Fibroblast of peridontal ligament (primary cell): ENCODE data around the gene CMTM8.
"Not testable (repeated sequence)": the region's sequence is repeated elsewhere in the genome, so short reads cannot be mapped to it uniquely, and the experiment has no call there.

ENCODE experiments used
- DNase-seq: peaks from one replicate; pipeline ENCODE4 v3.0.0-alpha.2; 2010; ENCODE audit errors: extremely low read depth

Gene CMTM8, protein sequence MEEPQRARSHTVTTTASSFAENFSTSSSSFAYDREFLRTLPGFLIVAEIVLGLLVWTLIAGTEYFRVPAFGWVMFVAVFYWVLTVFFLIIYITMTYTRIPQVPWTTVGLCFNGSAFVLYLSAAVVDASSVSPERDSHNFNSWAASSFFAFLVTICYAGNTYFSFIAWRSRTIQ

GRCh38 chr3:32238453-32239306 lies at the start of gene CMTM8:
CMTM8 (plus strand) TSS chr3:32238680; CDS start chr3:32238973, 293 bp downstream.
- DNase-seq: peak; percentile 25

DNA sequence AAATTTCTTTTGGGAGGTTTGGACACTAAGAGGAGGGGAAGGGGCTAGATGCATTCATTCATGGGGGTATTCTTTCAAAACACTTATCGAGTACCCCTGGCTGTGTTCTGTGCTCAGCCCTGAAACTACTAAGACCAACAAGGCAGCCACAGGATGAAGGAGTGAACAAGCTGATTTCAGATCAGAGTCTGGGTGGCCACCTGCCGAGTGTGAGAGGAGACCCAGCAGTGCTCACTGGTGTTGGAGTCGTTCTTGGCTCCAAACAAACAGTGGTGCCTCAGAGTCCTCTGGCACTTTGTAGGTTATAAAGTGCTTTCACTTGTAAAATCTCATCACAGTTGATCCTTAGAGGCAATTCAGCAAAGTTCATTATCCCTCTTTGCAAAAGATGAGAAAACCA lies 48.8 kb upstream of the CMTM8 start:
- no peak for DNase-seq

GRCh38 chr3:32190556-32190955 lies 47.9 kb upstream of the CMTM8 start:
- not testable (repeated sequence) for DNase-seq

DNA sequence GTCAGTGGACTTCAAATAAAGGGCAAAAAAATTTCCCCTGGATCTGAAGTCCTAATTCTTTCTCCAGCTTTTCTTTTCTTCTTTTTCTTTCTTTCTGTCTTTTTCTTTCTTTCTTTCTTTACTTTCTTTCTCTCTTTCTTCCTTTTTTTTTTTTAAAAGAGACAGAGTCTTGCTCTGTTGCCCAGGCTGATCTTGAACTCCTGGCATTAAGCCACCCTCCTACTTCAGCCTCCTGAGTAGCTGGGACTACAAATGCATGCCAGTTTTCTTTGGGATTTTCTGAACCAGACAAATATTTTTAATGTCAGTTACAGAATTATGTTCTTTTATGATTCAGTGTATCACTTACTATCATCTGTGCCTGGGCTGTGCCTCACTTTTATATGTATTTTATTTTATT lies 45.4 kb upstream of the CMTM8 start:
- DNase-seq: no peak

DNA sequence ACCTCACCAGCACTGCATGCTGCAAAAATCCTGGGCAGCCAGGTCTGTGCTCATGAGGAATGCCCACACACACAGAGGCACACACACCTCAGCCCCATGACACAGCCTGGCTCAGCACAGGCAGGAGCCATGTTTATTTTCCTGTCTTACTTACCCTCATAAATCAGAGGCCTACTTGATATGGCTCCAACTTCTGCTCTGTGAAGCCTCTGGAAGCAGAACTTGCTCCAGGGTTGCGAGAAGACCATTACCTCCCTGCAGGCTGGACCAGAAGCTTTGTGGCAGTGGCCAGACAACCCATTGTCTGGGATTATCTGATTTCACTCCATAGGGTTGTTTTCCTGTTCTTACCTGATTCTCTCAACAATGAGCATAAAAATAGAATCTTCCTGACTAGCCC lies 43.8 kb upstream of the CMTM8 start:
- no peak for DNase-seq

GRCh38 chr3:32195995-32196540 lies 42.4 kb upstream of the CMTM8 start:
- no peak for DNase-seq

GRCh38 chr3:32197991-32198390 lies 40.5 kb upstream of the CMTM8 start:
- DNase-seq: no peak

- no peak for DNase-seq
These were observed 39.8 kb upstream of the CMTM8 start for GRCh38 chr3:32198714-32199113.

- no peak for DNase-seq
These were observed 38.0 kb upstream of the CMTM8 start for GRCh38 chr3:32200490-32200889.

GRCh38 chr3:32200992-32201758 lies 37.3 kb upstream of the CMTM8 start:
- no peak for DNase-seq

DNA sequence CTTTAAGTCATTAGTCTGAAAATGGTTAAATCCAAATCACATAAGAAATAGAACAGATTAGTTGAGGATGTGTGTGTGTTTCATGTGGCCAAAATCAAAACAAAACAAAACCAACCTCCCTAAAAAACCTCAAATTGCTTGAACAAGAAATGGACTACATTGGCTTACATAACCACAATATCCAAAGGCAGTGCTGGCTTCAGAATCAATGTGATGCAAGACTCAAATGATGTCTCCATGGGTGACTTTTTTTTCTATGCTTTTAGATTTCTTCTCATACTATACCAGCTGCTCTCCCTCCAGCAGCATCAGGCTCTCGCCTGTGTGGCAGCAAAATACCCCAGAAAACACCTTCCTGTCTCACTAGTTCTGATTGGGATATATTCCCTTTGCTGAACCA lies 36.0 kb upstream of the CMTM8 start:
- DNase-seq: peak; percentile 60

GRCh38 chr3:32203854-32204253 lies 34.6 kb upstream of the CMTM8 start:
- peak; percentile 18 for DNase-seq

DNA sequence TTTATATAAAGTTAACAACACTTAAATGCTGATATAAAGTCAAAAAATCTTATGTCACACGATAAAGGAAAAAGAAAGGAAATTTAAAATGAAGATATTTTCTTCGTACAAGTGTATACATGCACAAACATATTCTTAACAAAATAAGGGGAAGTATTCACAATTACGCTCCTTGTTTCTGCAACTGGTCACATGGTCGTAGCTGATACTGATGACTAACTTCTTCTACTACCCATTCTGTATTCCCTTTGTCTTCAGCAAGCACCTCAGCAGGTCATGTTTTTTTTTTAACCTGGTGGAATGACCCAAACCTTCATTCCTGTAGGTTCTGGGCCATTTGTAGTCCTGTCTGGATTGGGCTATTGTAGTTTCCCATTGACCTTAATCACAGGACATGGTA lies 30.0 kb upstream of the CMTM8 start:
- no peak for DNase-seq

DNA sequence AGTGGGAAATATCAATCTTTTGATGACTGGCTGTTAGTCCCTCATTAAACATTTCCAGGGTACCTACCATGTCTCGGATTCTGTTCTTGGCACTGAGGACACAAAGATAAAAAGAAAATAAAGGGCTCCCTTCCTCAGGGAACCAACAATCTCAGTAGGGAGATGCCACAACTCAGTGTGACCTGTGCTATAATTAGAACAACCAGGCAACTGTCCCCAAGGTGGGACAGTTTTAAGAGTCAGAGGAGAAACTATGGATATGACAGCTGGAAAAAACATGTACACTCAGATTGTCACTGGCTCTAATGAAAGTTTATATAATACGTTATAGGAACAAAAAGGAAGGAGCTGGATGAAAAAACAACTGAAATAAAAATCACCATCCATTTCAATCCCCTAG lies 23.3 kb upstream of the CMTM8 start:
- no peak for DNase-seq

DNA sequence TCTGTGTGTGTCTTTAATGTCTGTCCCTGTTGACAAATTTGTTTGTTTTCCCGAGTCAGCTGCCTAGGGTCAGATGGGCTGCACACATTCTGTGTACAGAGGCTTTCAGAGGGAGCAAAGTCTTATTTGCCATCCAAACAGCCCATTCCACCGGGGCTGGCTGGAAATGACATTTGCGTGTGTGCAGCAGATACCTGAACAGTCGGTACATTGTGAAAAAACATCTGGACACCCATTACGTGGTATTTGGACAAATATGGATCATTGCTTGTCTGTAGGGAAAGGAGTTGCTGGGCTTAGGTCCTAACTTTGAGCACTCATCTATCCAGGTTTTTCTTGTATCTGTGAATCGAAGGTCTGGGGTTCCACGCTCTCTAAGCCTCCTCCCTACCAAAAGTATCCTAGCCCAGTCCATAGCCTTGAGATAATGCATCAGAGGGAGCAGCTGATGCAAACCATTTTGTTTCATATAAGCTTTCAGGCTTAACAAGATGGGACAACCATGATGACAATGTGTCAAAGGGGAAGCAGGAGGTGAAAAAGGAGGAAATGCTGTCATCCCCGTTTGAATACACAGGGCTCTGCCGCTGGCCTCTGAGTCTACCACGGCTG lies 22.2 kb upstream of the CMTM8 start:
- no peak for DNase-seq

DNA sequence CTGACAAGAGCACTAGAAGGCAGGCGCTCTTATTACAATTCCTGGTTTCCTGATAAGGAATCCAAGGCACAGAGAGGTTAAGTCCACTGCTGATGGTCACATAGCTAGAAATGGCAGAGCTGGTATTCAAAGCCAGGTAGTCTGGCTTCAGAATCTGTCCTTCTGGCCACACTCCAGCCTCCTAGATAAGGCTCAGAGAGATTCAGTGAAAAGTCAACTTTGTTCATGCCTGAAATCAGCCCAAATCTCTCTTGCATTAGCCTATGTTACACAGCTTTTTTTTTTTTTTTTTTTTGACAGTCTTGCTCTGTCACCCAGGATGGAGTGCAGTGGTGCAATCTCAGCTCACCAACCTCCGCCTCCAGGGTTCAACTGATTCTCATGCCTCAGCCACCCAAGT lies 21.1 kb upstream of the CMTM8 start:
- no peak for DNase-seq

GRCh38 chr3:32219537-32219936 lies 18.9 kb upstream of the CMTM8 start:
- DNase-seq: no peak

DNA sequence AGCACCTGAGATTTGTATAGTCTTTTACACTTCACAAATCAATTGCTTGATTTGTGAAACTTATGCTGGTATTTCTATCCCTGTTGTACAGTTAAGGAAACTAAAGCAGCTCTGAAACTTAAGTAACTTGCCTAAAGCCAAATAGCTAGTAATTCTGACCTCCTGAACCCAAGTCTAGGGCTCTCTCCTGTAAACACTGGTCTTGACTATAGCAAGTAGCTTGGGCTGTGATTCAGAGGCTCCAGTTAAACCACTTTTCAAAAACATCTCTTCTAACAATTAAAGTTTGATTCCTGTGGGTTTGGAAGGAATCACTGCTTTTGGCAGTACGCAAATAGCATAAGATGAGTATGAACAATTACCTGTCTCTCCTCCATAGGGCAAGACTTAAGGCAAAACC lies 18.5 kb upstream of the CMTM8 start:
- DNase-seq: peak; percentile 48

DNA sequence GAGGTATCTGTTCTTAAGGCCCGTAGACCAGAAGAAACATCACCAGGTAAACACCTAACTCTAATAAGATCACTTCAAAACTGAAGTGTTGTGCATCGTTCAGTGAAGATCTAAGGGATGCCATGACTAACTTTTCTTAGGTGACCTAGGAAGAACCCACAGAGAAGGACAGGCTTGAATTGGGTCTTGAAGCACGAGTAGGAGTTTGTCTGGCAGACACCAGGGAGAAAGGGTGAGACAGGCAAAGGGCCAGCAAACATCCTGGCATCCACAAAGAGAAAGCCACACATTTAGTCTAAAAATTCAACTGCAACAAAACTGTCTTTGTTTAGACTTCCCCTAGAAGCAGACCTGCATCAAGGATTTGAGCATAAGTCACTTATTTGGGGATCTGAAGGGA lies 15.5 kb upstream of the CMTM8 start:
- DNase-seq: no peak

- DNase-seq: no peak
These were observed 14.4 kb upstream of the CMTM8 start for GRCh38 chr3:32224016-32224516.

- DNase-seq: peak; percentile 67
These were observed 11.5 kb upstream of the CMTM8 start for GRCh38 chr3:32226875-32227500.
